Loucy (cell line): ENCODE measurements around the gene AGRN.

ENCODE experiments used
- CTCF ChIP-seq: fragments of 200-600 bp; sonication (generic); conservative IDR thresholded peaks from 2 replicates; pipeline ENCODE4 v1.5.1; 2014; ENCODE audit warnings: mild to moderate bottlenecking, antibody characterized with exemption, low read length
- EZH2phosphoT487 ChIP-seq: fragments of 200-600 bp; IDR thresholded peaks from 2 replicates; pipeline ENCODE4 v1.6.1; 2018; ENCODE audit warnings: antibody characterized with exemption, mild to moderate bottlenecking, moderate library complexity, borderline replicate concordance

- TF ChIP-seq CTCF (no peak), EZH2phosphoT487 (no peak)
These were observed 72.4 kb downstream of the AGRN start for GRCh38 chr1:1092149-1092855.
